Inferior parietal cortex (tissue), 1 donor: ENCODE measurements around the gene LOC128125822.
A peak's percentile ranks its signal among the peaks of the same experiment; 100 is the strongest.
"Not testable (repeated sequence)": the region's sequence is repeated elsewhere in the genome, so short reads cannot be mapped to it uniquely, and the experiment has no call there.

Experiments
- DNase-seq: peaks from one replicate; pipeline ENCODE4 v3.0.0-alpha.2; 2016; ENCODE audit errors: extremely low spot score

Gene LOC128125822

DNA sequence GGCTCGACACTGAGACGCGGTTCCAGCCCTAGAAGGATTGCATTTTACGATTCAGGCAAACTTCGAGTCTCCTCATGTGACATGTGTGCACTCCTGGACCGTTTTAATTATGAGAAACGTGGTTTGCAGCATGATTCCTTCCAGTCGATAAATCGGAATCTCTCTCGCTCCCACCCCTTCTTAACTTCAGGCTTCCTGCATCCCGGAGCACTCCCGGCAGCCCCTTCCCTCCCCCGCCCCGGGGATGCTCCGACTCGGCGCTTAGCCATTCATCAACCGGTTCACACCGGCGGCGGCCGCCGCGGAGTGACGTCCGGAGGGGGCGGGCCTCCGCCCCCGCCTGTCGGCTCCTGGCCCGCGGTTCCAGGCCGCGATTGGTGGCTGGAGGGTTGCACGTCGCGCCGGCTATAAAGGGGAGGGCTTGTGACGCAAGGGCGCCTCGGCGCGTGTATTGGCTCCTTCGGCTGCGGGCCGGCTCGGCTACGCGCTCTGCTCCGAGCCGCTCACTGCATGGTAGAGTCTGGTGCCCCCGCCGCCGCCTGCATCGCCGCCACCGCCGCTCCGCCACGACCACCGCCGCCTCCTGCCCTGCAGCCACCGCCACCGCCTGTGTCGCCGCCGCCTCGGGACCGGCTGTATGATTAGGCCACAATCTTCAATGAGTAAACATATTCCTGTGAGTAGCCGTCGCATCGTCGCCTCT lies at the start of gene LOC128125822, which contains the start of gene PTP4A1:
TSS of gene LOC128125822 (plus strand) at position 437 of the 703 bp plus-strand sequence.
TSS of gene PTP4A1 (plus strand) at position 437 of the 703 bp plus-strand sequence. CDS start 4,401 bp downstream, outside the sequence.
- DNase-seq, result peak; percentile 96

DNA sequence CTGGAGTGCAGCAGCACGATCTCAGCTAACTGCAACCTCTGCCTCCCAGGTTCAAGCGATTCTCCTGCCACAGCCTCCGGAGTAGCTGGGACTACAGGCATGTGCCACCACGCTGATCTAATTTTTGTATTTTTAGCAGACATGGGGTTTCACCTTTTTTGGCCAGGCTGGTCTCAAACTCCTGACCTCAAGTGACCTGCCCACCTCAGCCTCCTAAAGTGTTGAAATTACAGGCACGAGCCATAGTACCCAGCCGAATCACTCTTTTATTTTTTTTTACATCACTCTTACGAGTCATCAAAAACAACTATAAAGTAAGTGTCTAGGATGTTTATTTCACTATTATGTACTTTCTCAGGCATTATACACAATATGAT lies 49.4 kb upstream of the LOC128125822 start:
- DNase-seq, result not testable (repeated sequence)

DNA sequence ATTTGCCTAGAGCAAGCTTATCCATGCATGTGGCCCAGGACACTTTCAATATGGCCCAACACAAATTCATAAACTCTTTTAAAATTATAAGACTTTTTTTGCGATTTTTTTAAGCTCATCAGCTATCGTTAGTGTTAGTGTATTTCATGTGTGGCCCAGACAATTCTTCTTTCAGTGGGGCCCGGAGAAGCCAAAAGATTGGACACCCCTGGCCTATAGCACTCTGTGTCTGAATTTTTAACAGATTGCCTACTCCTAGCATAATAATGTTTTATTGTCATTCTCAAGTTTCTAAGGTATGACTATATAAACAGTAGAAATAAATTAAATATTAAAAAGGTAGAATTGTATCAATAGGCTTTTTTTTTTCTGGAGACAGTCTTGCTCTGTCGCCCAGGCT lies 48.6 kb upstream of the LOC128125822 start:
- DNase-seq, result no peak

DNA sequence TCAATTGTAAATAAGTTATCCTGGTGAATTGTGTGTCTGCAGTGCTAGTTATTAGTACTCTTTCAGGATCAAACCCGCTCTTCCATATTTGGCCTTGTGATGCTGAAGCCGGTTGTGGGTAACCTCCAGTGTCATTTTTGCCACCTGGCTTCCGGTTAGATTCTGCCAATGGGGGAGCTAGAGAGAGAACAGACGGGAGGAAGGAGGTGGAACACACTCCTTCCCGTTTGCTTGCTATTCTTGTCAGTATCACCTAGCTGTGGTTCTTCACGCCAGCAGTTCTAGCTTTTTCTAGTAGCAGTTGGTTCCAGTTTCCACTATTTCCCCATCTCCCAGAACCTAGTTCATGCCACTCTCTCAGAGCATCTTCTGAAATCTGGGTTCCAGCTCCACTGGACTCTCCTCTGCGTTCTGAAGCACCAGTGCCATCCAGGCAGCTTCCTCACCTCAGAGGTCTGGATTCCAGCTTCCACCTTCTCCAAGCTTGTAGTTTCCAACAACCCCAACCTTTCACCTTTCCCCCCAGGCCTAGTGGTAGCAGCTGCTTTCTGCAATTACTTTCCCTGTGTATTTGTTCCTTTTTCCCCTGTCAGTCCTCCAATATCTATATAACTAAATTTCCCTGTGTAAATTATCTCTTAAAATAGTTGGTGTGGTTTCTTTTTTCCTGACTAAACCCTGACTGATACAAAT lies 46.9 kb upstream of the LOC128125822 start:
- DNase-seq, result no peak

DNA sequence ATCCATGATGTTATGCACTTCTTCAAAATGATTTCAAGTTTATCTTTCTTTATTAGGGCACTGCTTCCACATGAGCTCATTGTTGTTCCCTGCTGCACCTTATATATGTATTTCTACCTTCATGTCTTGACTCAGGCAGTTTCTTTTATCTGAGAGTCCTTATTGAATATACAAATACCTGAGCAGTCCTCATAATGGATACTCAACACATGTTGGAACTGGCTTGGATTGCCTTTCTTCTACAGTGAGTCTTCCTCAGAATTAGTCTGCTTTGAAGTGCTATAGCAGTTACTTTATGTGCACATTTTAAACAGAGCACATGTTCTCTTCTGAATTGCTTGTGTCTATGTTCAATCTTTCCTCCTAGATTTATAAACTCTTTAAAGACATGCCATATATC lies 45.3 kb upstream of the LOC128125822 start:
- DNase-seq, result no peak

DNA sequence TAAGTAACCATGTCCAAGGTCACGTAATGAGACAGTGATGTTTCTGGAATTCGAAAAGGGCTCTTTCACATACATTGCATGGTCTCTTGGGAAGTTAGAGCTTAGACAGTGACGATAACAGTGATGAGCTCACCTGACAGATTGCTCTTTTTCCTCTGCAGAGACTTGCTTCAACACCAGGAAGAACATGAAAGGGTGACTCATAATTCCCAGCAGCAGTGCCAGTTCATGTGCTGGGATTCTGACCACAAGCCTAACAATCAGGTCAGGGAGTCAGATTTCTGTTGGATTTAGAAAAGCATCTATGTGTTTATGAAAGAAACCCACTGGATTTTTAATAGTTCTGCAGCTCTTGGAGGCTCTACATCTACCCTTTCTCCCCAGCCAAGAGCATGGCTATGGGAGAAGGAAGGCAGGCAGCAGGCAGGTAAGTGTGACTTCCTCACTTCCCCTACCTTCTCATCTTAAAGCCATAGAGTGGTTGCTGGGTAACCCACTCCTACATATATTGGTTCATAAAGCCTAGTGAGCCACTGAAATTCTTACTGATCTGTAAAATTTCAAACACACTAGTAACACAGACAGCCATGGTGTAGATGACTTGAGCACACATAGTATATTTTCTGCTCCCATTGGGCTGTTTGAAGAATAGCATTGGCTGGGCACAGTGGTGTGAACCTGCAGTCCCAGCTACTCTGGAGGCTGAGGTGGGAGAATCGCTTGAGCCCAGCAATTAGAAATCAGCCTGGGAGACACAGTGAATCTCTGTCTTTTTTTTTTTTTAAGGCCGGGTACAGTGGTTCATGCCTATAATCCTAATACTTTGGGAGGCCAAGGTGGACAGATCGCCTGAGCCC lies 44.4 kb upstream of the LOC128125822 start:
- DNase-seq, result no peak

DNA sequence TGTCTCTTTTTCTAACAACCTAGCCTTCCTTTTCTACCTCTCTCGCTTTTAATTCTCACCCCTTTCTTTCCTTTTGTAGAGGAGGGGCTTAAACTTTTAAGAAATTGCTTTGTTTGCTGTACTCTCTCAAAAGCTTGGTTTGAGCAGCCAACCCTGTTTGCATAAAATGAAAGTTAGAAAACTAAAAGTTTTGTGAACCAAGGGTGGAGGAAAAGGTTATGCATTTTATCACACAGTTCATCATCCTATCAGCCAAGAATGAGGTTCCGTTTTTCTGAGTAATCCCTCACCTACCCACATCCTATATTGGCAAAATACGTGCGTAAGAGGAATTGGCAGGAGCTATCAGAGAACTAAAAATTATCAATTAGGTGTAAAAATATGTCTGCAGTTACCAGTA lies 42.8 kb upstream of the LOC128125822 start:
- no peak for DNase-seq

DNA sequence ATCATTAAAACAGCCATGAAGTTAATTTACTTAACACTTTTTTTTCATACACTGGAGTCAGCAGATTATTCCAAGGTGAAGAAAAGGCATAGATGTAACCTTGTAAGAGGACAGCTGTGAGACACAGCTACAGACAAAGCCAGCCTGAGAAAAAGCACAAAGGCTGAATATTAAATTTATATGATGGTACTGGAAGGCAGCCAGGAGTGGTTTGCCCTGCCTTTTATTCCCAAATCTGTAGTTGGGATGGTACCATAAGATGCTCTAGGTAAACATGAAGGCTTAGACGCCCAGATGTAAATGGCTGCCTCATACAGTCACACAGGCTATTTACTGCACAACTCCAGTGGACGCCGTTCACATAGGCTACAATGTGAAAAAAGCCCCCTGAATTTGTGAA lies 42.1 kb upstream of the LOC128125822 start:
- DNase-seq, result no peak

DNA sequence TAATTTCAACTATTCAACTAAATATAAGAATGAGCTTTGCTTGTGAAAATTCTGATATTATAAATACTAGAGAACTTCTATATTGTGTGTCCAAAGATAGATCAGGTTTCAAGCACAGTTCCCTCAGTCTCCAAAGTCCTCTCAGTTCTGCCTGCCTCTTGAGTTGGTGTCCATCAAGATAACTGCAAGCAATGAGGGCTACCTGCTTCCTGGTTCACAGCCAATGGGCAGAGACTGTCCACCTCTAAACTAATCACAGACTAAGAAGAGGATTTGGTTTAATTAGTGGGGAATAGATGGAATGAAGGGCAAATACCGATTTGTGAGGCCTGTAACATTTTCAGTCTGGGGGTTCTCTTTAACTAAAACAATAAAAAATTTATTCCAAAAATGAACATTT lies 41.3 kb upstream of the LOC128125822 start:
- no peak for DNase-seq

DNA sequence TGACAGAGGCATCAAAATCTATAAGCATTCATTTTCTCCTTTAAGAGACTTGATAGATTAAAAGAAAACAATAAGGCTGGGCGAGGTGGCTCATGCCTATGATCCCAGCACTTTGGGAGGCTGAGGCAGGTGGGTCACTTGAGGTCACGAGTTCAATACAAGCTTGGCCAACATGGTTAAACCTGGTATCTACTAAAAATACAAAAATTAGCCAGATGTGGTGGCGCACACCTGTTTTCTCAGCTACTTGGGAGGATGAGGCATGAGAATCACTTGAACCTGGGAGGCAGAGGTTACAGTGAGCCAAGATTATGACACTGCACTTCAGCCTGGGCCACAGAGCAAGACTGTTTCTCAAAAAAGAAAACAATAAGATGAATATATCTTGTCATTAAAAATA lies 39.3 kb upstream of the LOC128125822 start:
- DNase-seq, result no peak

DNA sequence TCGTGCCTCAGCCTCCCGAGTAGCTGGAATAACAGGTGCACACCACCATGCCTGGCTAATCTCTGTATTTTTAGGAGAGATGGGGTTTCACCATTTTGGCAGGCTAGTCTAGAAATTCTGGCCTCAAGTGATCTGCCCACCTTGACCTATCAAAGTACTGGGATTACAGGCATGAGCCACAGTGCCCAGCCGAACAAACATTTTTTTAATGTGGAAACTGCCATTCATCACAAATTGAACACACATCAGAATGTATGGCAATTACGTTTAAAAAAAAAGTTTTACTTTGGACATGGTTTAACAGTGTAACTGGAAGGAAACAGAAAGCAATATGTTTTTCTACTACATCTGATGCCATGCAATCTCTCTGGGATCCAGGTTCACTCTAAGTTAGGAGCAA lies 38.3 kb upstream of the LOC128125822 start:
- no peak for DNase-seq

DNA sequence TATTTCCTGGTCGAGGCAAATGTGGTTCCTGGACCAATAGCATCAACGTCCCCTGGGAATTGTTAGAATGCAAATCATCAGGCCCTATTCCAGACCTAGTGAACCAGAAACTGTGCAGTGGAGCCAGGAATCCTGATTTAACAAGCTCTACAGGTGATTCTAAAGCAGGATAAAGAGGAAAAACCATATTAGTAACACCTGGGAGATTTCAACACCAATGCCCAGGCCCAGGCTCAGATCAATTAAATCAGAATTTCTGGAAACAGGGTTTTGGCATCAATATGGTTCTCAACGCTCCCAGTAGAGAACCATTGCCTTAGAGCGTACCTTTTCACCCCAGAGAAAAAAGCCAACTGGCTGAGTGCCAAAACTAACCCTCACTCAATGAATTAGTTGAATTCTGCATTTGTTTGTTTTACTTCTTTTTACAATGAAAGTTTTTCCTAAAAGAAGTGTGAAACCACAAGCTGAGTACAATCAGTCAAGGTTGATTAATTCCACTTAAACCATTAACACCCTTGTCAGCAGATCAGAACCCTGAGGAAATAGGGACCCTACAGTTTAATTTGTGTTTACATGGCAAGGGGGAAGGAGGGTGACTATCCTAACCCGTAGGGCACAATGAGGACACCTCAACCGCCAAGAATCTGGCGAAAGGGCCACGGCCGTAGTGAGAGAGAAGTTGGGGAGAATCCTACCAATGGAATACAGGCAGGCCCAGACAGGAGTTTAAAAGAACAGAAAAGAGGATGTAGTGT lies 34.9 kb upstream of the LOC128125822 start:
- DNase-seq, result no peak

DNA sequence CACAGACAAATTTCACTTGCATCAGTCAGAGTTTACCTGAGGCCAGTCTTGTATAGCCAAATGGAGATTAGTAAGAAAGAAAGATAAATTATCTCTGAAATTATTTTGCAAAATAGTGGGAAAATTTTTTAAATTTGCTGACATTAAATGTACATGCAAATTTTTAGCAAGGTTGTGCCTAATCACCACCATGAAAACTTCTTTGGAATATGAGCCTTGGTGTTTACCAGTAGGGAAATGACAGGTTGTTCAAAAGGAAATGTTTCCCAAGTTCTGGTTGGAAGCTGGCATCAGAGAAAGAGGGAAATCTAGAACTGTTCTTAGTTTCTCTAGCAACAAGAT lies 34.4 kb upstream of the LOC128125822 start:
- DNase-seq, result no peak

DNA sequence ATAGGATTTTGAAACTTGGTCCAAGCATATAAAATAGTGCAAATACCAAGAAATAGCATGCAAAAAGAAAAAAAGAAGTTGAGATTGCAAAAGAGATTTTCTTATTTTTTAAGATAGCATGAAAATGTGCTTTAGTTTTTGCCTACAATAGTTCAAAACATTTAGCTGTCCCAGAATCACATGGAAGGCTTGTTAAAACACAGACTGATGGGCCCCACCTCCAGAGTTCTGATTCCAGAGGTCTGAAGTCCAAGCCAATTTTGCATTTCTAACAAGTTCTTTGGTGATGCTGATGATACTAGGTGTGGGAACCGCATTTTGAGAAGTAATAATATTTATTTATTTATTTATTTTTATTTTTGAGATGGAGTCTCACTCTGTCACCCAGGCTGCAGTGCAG lies 33.7 kb upstream of the LOC128125822 start:
- DNase-seq, result no peak

DNA sequence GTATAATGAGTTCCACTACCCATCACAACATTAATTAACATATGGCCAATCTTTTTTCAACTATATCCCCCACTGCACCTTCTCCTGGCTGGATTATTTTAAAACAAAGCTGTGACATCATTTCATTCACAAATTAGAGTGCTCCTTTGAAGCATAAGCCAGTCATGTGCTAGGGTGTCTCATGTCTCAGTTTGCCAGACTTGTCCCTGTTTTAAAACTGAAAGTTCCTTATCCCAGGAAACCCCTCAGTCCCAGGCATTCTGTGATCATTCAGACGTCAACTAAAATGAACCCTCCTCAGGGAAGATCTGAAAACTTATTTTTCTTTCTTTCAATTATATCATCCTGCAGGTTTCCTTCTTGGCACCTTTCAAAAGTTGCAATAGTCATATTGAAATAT lies 29.3 kb upstream of the LOC128125822 start:
- DNase-seq, result no peak

DNA sequence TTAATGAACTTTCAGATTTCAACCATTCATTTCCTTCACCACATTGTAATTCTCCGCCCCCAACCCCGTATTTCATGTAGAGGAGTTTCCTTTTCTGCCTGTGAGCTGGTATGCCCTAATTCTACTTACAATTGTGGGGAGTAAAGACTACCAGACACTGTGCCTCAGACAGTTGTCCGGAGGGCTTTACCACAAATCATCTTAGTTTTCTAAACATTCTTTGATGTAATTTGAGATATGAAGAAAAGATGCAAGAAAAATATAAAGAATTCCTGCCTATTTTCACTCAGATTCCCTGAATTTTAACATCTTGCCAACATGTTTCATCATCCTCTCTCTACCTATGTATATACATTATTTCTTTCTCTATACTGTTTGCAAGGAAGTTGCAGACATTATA lies 28.3 kb upstream of the LOC128125822 start:
- no peak for DNase-seq

DNA sequence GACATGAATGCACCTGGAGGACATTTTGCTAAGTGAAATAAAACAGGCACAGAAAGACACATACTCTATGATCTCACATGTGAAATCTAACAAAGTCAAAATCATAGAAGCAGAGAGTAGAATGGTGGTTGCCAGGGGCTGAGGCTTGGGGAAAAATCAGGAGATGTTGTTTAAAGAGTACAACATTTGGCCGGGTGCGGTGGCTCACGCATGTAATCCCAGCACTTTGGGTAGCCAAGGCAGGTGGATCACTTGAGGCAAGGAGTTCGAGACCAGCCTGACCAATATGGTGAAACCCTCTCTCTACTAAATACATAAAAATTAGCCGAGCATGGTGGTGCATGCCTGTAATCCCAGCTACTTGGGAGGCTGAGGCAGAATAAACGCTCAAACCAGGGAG lies 26.0 kb upstream of the LOC128125822 start:
- no peak for DNase-seq

DNA sequence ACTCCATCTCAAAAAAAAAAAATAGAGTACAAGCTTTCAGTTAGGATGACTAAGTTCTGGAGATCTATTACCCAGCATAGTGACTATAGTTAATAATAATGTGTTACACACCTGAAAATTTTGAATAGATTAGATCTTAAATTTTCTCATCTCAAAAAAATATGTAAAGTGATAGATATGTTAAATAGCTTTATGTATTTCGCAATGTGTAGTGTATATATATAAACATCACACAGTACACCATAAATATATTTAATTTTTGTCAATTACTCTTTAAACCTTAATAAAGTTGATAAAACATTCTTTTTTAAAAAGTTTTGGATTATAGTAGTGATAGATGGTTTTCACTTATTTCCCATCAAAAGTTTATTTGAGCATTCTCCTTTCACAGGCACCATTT lies 25.6 kb upstream of the LOC128125822 start:
- DNase-seq, result no peak

DNA sequence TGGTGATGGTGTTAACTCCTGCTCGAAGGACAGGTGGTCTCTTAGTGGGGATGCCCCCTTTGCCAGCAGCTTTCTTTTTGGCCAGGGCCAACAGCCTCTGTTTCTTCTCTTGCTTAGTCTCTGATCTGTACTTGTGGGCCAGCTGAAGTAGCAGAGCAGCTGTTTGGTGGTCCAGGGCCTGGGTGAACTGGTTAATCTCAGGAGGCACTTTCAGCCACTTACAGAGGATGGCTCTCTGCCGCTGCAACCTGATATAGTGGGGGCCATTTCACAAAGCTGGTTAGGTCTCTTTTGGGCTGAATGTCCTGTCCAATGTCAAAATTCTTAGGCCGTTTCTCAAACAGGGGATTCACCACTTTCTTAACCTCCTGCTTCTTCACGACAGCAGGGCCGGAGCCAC lies 23.2 kb upstream of the LOC128125822 start:
- no peak for DNase-seq

DNA sequence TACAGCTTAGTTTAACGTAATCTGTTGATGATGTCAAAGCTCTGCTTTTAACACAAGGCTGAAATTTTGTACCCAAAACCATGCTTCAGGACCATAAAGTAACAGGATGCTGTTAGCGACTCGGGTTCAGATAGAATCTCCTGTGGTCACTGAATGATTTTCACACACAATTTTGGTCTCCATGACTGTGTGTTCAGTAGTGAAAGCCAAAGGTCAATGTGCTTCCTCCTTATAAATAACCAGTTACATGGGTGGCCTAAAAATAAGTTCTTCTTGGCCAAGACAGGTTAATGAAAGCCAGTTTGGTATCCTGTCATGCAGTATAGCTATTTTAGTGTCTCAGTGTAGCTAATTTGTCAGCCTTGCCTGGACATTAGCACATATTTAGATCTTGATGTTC lies 19.1 kb upstream of the LOC128125822 start:
- DNase-seq, result no peak

DNA sequence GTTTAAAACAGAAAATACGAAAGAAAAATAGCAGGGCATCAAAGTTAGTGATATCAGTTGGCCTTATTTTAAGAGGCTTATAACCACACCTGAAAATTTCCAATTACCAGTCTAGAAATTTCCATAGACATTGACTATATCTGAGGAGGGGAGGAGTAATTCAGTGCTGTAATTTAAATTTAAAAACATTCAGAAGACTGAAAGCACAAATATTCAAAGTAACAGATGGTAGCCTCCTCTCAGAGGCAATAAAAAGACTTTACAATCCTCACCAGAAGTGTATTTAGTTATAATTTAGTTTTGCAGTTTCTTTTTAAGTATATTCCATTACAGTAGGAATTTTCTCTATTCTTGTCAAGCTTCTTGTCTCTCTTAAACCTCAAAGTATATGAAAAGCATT lies 18.4 kb upstream of the LOC128125822 start:
- DNase-seq, result no peak

DNA sequence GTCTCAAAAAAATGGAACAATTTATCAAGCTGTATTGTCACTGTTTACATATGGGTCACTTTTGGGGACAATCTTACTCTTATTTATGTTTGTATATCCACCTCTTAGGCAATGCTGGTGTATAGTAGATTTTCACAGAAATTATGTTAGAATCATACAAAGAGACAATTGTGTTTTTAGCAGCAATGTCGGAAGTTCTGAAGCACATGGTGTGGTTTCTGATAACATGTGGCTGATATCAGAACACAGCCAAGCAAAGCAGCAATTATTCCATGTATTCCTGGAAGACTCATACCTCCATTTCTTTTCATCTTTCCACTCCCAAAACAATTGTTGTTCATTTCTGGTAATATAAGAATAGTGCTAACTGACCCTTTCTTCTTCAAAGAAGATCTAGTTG lies 17.5 kb upstream of the LOC128125822 start:
- DNase-seq, result no peak
